ENCODE measurements around the gene CDC20.

CDC20 gene

DNA sequence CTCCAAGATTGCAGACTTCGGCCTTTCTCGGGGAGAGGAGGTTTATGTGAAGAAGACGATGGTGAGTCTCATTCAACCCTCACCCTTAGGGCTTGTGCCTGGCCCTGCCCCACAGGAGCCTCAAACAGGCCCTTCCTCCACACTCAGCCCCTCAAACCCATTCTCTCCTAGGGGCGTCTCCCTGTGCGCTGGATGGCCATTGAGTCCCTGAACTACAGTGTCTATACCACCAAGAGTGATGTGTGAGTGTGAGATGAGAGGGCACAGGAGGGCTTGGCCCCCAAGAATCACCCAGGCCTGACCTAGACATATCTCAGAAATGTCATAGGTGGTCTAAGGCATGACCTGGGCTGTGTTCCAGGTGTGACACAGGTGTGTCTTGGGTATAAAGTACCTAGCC, 39.5 kb upstream of the CDC20 start:
- Histone ChIP-seq H3K9me3 (ENCODE audit: insufficient read depth, low read length) (no peaks in the 10 kb centered on the region), H3K4me2 (ENCODE audit: low read length) (no peak overlapping the region), H3K4me1 (ENCODE audit: low read length) (no peaks in the 10 kb centered on the region), H3K9ac (ENCODE audit: low read length) (no peak overlapping the region), H3K79me2 (ENCODE audit: low read length) (no peaks in the 10 kb centered on the region), H3K36me3 (replicated peaks; ENCODE audit: low read depth, low read length) (no peaks in the 10 kb centered on the region), H4K20me1 (ENCODE audit: insufficient read depth, low read length) (no peaks in the 10 kb centered on the region), H2AFZ (ENCODE audit: low read depth, low read length) (no peak overlapping the region), H3K4me3 (ENCODE audit: low read length) (no peak overlapping the region), H3K27ac (ENCODE audit: low read length) (no peak overlapping the region), H3K27me3 (ENCODE audit: low read depth, low read length) (no peaks in the 10 kb centered on the region)
- no peak for TF ChIP-seq CTCF (IDR thresholded peaks at IDR 0.05; ENCODE audit: low read depth, low read length)

DNA sequence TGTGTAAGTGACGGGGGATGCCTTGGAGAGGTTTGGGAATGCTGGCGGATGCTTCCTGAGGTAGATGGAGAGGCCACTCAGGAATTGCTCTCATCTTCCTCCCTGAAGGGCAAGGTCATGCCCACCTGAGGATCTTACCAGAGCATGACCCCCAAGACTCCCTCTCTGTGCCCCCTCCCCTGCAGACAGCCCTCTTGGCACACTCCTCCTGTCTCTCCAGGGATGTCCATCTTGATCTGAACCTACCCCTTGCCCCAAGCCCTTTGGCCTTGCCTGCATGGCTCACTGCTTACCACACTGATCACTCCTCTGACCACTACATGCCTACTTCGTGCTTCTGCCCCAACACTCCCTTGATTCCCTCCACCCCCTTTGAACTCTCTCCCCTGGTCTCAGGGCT, 39.0 kb upstream of the CDC20 start:
- no peaks in the 10 kb centered on the region for H3K36me3 ChIP-seq (replicated peaks; ENCODE audit: low read depth, low read length)
- H3K27me3 ChIP-seq (ENCODE audit: low read depth, low read length) = no peaks in the 10 kb centered on the region
- H3K9ac ChIP-seq (ENCODE audit: low read length) = no peak overlapping the region
- no peak overlapping the region for H2AFZ ChIP-seq (ENCODE audit: low read depth, low read length)
- TF ChIP-seq EZH2phosphoT487 (IDR thresholded peaks at IDR 0.05; ENCODE audit: low read depth) (no peak), CTCF (IDR thresholded peaks at IDR 0.05; ENCODE audit: low read depth, low read length) (no peak)
- no peaks in the 10 kb centered on the region for H4K20me1 ChIP-seq (ENCODE audit: insufficient read depth, low read length)
- no peaks in the 10 kb centered on the region for H3K9me3 ChIP-seq (ENCODE audit: insufficient read depth, low read length)
- H3K27ac ChIP-seq (ENCODE audit: low read length) = no peak overlapping the region
- no peak overlapping the region for H3K4me3 ChIP-seq (ENCODE audit: low read length)
- no peaks in the 10 kb centered on the region for H3K79me2 ChIP-seq (ENCODE audit: low read length)
- H3K4me1 ChIP-seq (ENCODE audit: low read length) = no peaks in the 10 kb centered on the region
- no peak overlapping the region for H3K4me2 ChIP-seq (ENCODE audit: low read length)

DNA sequence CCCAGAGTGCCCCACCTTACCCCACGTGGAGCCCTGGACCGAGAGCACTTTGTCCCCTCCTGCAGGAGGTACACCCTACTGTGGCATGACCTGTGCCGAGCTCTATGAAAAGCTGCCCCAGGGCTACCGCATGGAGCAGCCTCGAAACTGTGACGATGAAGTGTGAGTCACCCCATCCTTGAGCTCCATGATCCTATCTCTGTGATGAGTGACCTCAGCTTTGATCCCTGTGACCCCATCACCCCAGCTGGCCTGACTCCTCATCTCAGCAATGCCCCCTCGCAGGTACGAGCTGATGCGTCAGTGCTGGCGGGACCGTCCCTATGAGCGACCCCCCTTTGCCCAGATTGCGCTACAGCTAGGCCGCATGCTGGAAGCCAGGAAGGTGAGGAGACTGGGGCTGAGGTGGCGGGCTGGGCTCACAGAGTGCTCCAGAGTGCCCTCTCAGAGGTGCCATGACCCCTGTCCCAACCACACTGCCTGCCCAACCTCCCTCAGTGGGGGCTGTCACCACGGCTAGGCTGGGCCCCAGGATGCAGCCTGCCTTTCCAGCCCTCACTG, 37.4 kb upstream of the CDC20 start:
- Histone ChIP-seq H3K36me3 (replicated peaks; ENCODE audit: low read depth, low read length) (no peaks in the 10 kb centered on the region), H3K4me2 (ENCODE audit: low read length) (no peak overlapping the region), H3K9ac (ENCODE audit: low read length) (no peak overlapping the region), H3K9me3 (ENCODE audit: insufficient read depth, low read length) (0 out of 2 replicates have a peak, but pooled peaks cover 3% of the 10 kb centered on the region), H2AFZ (ENCODE audit: low read depth, low read length) (no peak overlapping the region), H4K20me1 (ENCODE audit: insufficient read depth, low read length) (no peaks in the 10 kb centered on the region), H3K4me3 (ENCODE audit: low read length) (no peak overlapping the region), H3K79me2 (ENCODE audit: low read length) (no peaks in the 10 kb centered on the region), H3K4me1 (ENCODE audit: low read length) (no peaks in the 10 kb centered on the region), H3K27ac (ENCODE audit: low read length) (no peak overlapping the region), H3K27me3 (ENCODE audit: low read depth, low read length) (no peaks in the 10 kb centered on the region)
- TF ChIP-seq CTCF (IDR thresholded peaks at IDR 0.05; ENCODE audit: low read depth, low read length) (no peak), EZH2phosphoT487 (IDR thresholded peaks at IDR 0.05; ENCODE audit: low read depth) (no peak)

- Histone ChIP-seq H3K4me2 (ENCODE audit: low read length) (no peak overlapping the region), H3K4me3 (ENCODE audit: low read length) (no peak overlapping the region), H2AFZ (ENCODE audit: low read depth, low read length) (no peak overlapping the region), H3K36me3 (replicated peaks; ENCODE audit: low read depth, low read length) (no peaks in the 10 kb centered on the region), H3K9me3 (ENCODE audit: insufficient read depth, low read length) (0 out of 2 replicates have a peak, but pooled peaks cover 3% of the 10 kb centered on the region), H3K4me1 (ENCODE audit: low read length) (no peaks in the 10 kb centered on the region), H3K9ac (ENCODE audit: low read length) (no peak overlapping the region), H3K79me2 (ENCODE audit: low read length) (no peaks in the 10 kb centered on the region), H3K27me3 (ENCODE audit: low read depth, low read length) (no peaks in the 10 kb centered on the region), H4K20me1 (ENCODE audit: insufficient read depth, low read length) (no peaks in the 10 kb centered on the region), H3K27ac (ENCODE audit: low read length) (no peak overlapping the region)
- TF ChIP-seq EZH2phosphoT487 (IDR thresholded peaks at IDR 0.05; ENCODE audit: low read depth) = no peak
- TF ChIP-seq CTCF (IDR thresholded peaks at IDR 0.05; ENCODE audit: low read depth, low read length) = no peak
Measured at GRCh38 chr1:43322506-43322905, 36.3 kb upstream of the CDC20 start.

All from OCI-LY3 (cell line).